ENCODE measurements around the gene TGFBR3.

The TGFBR3 gene

DNA sequence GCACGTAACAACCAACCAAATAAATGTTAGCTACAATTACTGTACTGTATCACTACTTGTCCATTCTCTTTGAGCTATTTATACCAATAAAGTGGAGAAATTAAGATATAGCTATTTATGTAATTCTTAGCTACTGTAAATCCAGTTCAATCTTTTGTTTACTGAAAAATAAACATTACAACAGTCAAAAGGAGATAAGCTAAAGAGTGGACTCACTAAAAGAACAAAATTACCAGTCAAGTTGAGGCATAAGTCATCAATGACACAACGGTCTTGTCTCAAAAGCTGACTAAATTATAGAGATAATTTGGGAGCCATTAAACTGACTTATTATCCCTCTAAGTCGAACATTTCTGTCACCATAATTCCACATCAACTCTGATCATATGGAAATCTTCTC is 22.5 kb downstream of the TGFBR3 start:
- no peak overlapping the region for H4K12ac ChIP-seq (ENCODE audit: low read depth, low read length)
- no peak overlapping the region for H3K27ac ChIP-seq (ENCODE audit: low read depth, low read length)
- no peak overlapping the region for H2BK5ac ChIP-seq (ENCODE audit: low read depth, low read length, poor library complexity)
- no peak overlapping the region for H3K14ac ChIP-seq (ENCODE audit: low read length)
- no peak overlapping the region for H3K18ac ChIP-seq (ENCODE audit: low read length)
- H4K91ac ChIP-seq (ENCODE audit: low read depth, low read length) = no peak overlapping the region
- no peak overlapping the region for H3K4me3 ChIP-seq (ENCODE audit: low read depth, low read length)
- no peak for DNase-seq
- no peaks in the 10 kb centered on the region for H3K79me2 ChIP-seq (ENCODE audit: control insufficient read depth, insufficient read depth, low read length, poor library complexity)
- H2BK12ac ChIP-seq (ENCODE audit: low read length) = no peak overlapping the region
- H3K4me2 ChIP-seq (ENCODE audit: low read length) = no peak overlapping the region
- no peak overlapping the region for H2AK5ac ChIP-seq (ENCODE audit: low read length)
- H2BK120ac ChIP-seq (ENCODE audit: insufficient read depth, low read length, poor library complexity) = no peak overlapping the region
- no peaks in the 10 kb centered on the region for H3K27me3 ChIP-seq (ENCODE audit: insufficient read depth, low read length)
- H3K23ac ChIP-seq (ENCODE audit: low read length) = no peak overlapping the region
- no peaks in the 10 kb centered on the region for H3K4me1 ChIP-seq (ENCODE audit: control insufficient read depth in 1 of 2, insufficient read depth in 2 of 2, low read length in 2 of 2)
- no peaks in the 10 kb centered on the region for H3K79me1 ChIP-seq (ENCODE audit: low read length)
- H3K9ac ChIP-seq (ENCODE audit: low read length) = no peak overlapping the region
- no CpG with 5 or more reads among the region's 3 CpGs for WGBS (ENCODE audit: extremely low coverage, insufficient coverage, insufficient read length)
- no peak overlapping the region for H2AFZ ChIP-seq (ENCODE audit: insufficient read depth, low read length, poor library complexity)
- H3K9me3 ChIP-seq (ENCODE audit: insufficient read depth, low read depth, low read length) = no peaks in the 10 kb centered on the region
- H3K4ac ChIP-seq (ENCODE audit: low read depth, low read length) = no peak overlapping the region
- H4K8ac ChIP-seq (ENCODE audit: low read depth, low read length) = no peak overlapping the region
- H3K36me3 ChIP-seq (ENCODE audit: control insufficient read depth in 1 of 2, insufficient read depth in 2 of 2, low read length in 2 of 2) = no peaks in the 10 kb centered on the region

DNA sequence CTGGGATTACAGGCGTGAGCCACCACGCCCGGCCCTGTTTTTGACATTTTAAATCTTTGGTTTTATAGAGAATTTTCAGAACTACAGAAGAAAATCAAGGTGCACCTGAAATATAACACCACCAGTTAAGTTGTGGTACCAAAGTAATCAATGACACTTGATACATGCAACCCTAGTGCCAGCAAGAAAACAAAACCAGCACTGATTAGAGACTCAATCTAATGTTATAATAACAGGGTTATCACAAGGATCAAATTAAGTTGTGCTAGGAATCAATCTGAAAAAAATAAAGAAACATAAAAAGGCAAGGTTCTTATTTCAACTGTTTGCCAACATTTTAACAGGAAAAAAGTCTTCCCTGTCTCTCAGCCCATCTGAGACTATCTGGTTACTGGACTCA is 23.8 kb downstream of the TGFBR3 start:
- no peak overlapping the region for H3K27ac ChIP-seq (ENCODE audit: low read depth, low read length)
- no peak overlapping the region for H2BK12ac ChIP-seq (ENCODE audit: low read length)
- no peak for DNase-seq
- H4K8ac ChIP-seq (ENCODE audit: low read depth, low read length) = no peak overlapping the region
- H3K9ac ChIP-seq (ENCODE audit: low read length) = no peak overlapping the region
- H3K4ac ChIP-seq (ENCODE audit: low read depth, low read length) = no peak overlapping the region
- H2BK5ac ChIP-seq (ENCODE audit: low read depth, low read length, poor library complexity) = no peak overlapping the region
- H2BK120ac ChIP-seq (ENCODE audit: insufficient read depth, low read length, poor library complexity) = no peak overlapping the region
- H3K79me2 ChIP-seq (ENCODE audit: control insufficient read depth, insufficient read depth, low read length, poor library complexity) = no peaks in the 10 kb centered on the region
- H3K23ac ChIP-seq (ENCODE audit: low read length) = no peak overlapping the region
- H3K4me2 ChIP-seq (ENCODE audit: low read length) = no peak overlapping the region
- H3K4me1 ChIP-seq (ENCODE audit: control insufficient read depth in 1 of 2, insufficient read depth in 2 of 2, low read length in 2 of 2) = no peaks in the 10 kb centered on the region
- no peaks in the 10 kb centered on the region for H3K79me1 ChIP-seq (ENCODE audit: low read length)
- no peaks in the 10 kb centered on the region for H3K9me3 ChIP-seq (ENCODE audit: insufficient read depth, low read depth, low read length)
- no peak overlapping the region for H2AFZ ChIP-seq (ENCODE audit: insufficient read depth, low read length, poor library complexity)
- H3K27me3 ChIP-seq (ENCODE audit: insufficient read depth, low read length) = no peaks in the 10 kb centered on the region
- H3K18ac ChIP-seq (ENCODE audit: low read length) = no peak overlapping the region
- no peaks in the 10 kb centered on the region for H3K36me3 ChIP-seq (ENCODE audit: control insufficient read depth in 1 of 2, insufficient read depth in 2 of 2, low read length in 2 of 2)
- H2AK5ac ChIP-seq (ENCODE audit: low read length) = no peak overlapping the region
- H4K12ac ChIP-seq (ENCODE audit: low read depth, low read length) = no peak overlapping the region
- no peak overlapping the region for H3K14ac ChIP-seq (ENCODE audit: low read length)
- WGBS (ENCODE audit: extremely low coverage, insufficient coverage, insufficient read length) = no CpG with 5 or more reads among the region's 3 CpGs
- H3K4me3 ChIP-seq (ENCODE audit: low read depth, low read length) = no peak overlapping the region
- H4K91ac ChIP-seq (ENCODE audit: low read depth, low read length) = no peak overlapping the region

DNA sequence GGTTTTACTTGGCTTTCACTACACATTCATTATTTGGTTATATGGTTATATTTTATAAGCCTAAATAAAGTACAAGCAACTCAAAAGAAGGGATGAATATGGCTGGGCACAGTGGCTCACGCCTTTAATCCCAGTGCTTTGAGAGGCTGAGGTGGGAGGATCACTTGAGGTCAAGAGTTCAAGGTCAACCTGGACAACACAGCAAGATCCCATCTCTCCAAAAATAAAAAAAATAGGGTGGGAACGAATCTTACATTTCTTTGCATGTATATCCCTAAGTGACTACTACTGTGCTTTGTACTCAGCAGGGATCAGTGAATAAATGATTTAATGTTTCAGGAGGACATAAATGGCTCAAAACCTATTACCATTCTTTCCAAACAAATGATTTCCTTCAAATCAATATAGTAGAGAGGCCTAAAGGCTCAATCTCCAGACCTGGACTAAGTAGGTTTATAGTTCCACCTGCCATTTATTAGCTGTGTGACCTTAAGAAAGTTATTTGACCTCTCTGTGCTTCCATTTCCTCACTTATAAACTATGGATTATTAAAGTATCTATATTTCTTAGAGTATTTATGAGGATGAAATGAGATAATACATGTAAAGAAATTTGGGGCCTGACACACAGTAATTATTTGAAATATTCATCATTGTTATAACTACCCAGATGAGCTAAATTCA is 28.3 kb downstream of the TGFBR3 start:
- Histone ChIP-seq H3K14ac (ENCODE audit: low read length) (no peak overlapping the region), H3K23ac (ENCODE audit: low read length) (no peak overlapping the region), H2BK120ac (ENCODE audit: insufficient read depth, low read length, poor library complexity) (no peak overlapping the region), H3K27ac (ENCODE audit: low read depth, low read length) (no peak overlapping the region), H3K9ac (ENCODE audit: low read length) (no peak overlapping the region), H4K12ac (ENCODE audit: low read depth, low read length) (no peak overlapping the region), H3K27me3 (ENCODE audit: insufficient read depth, low read length) (no peaks in the 10 kb centered on the region), H3K4ac (ENCODE audit: low read depth, low read length) (no peak overlapping the region), H3K4me3 (ENCODE audit: low read depth, low read length) (no peak overlapping the region), H2AFZ (ENCODE audit: insufficient read depth, low read length, poor library complexity) (no peak overlapping the region), H3K4me1 (ENCODE audit: control insufficient read depth in 1 of 2, insufficient read depth in 2 of 2, low read length in 2 of 2) (no peaks in the 10 kb centered on the region), H3K9me3 (ENCODE audit: insufficient read depth, low read depth, low read length) (no peaks in the 10 kb centered on the region), H2BK12ac (ENCODE audit: low read length) (no peak overlapping the region), H2BK5ac (ENCODE audit: low read depth, low read length, poor library complexity) (no peak overlapping the region), H3K4me2 (ENCODE audit: low read length) (no peak overlapping the region), H3K79me2 (ENCODE audit: control insufficient read depth, insufficient read depth, low read length, poor library complexity) (no peaks in the 10 kb centered on the region), H3K36me3 (ENCODE audit: control insufficient read depth in 1 of 2, insufficient read depth in 2 of 2, low read length in 2 of 2) (no peaks in the 10 kb centered on the region), H4K8ac (ENCODE audit: low read depth, low read length) (no peak overlapping the region), H3K79me1 (ENCODE audit: low read length) (no peaks in the 10 kb centered on the region), H4K91ac (ENCODE audit: low read depth, low read length) (no peak overlapping the region), H3K18ac (ENCODE audit: low read length) (no peak overlapping the region), H2AK5ac (ENCODE audit: low read length) (no peak overlapping the region)
- no peak for DNase-seq
- WGBS (ENCODE audit: extremely low coverage, insufficient coverage, insufficient read length) = no CpG with 5 or more reads among the region's 2 CpGs

DNA sequence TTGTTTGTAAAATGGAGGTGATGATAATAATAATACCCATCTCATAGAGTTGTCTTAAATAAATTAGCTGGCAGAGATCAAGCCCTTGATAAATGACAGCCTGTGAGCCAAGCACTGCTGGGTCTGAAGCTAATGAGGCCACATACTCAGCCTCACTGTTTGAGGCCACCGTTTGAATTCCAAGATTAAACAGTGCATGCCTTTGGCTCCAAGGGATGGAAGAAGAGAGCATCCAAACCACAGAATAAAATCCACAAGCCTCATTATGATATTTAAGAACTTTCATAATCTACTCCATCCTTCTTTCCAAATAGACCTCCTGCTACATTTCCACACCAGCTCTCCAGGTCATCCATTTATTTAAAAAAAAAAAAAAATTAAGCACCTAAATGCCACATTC is 29.0 kb downstream of the TGFBR3 start:
- Histone ChIP-seq H3K4me1 (ENCODE audit: control insufficient read depth in 1 of 2, insufficient read depth in 2 of 2, low read length in 2 of 2) (no peaks in the 10 kb centered on the region), H3K4me2 (ENCODE audit: low read length) (no peak overlapping the region), H3K9me3 (ENCODE audit: insufficient read depth, low read depth, low read length) (no peaks in the 10 kb centered on the region), H3K79me2 (ENCODE audit: control insufficient read depth, insufficient read depth, low read length, poor library complexity) (no peaks in the 10 kb centered on the region), H2BK120ac (ENCODE audit: insufficient read depth, low read length, poor library complexity) (no peak overlapping the region), H3K27me3 (ENCODE audit: insufficient read depth, low read length) (no peaks in the 10 kb centered on the region), H4K91ac (ENCODE audit: low read depth, low read length) (no peak overlapping the region), H2AFZ (ENCODE audit: insufficient read depth, low read length, poor library complexity) (no peak overlapping the region), H3K4me3 (ENCODE audit: low read depth, low read length) (no peak overlapping the region), H3K9ac (ENCODE audit: low read length) (no peak overlapping the region), H3K36me3 (ENCODE audit: control insufficient read depth in 1 of 2, insufficient read depth in 2 of 2, low read length in 2 of 2) (no peaks in the 10 kb centered on the region), H3K4ac (ENCODE audit: low read depth, low read length) (no peak overlapping the region), H3K79me1 (ENCODE audit: low read length) (no peaks in the 10 kb centered on the region), H2BK5ac (ENCODE audit: low read depth, low read length, poor library complexity) (no peak overlapping the region), H2AK5ac (ENCODE audit: low read length) (no peak overlapping the region), H2BK12ac (ENCODE audit: low read length) (no peak overlapping the region), H3K27ac (ENCODE audit: low read depth, low read length) (no peak overlapping the region), H4K8ac (ENCODE audit: low read depth, low read length) (no peak overlapping the region), H3K14ac (ENCODE audit: low read length) (no peak overlapping the region), H3K23ac (ENCODE audit: low read length) (no peak overlapping the region), H4K12ac (ENCODE audit: low read depth, low read length) (no peak overlapping the region), H3K18ac (ENCODE audit: low read length) (no peak overlapping the region)
- WGBS (ENCODE audit: extremely low coverage, insufficient coverage, insufficient read length) = no CpG with 5 or more reads among the region's 1 CpG
- no peak for DNase-seq

Measured in trophoblast cell (in vitro differentiated cells and primary cell).